Activated CD8-positive, alpha-beta memory T cell treated with anti-CD3 and anti-CD28 coated beads, Interleukin-2, amount 50 U/mL, for 1 hour (primary cell): Measurements from ENCODE around the gene IL36RN.

Experiments used
- DNase-seq: peaks from one replicate; pipeline ENCODE4 v3.0.0-alpha.2; 2020; ENCODE audit errors: extremely low read depth

Gene IL36RN

GRCh38 chr2:113102133-113102532 lies 43.1 kb downstream of the IL36RN start:
- DNase-seq, result no peak

GRCh38 chr2:113103277-113103676 lies 44.3 kb downstream of the IL36RN start:
- no peak for DNase-seq

- DNase-seq, result no peak
These were observed 45.1 kb downstream of the IL36RN start for GRCh38 chr2:113104054-113104611.

- no peak for DNase-seq
These were observed 46.2 kb downstream of the IL36RN start for GRCh38 chr2:113105047-113105785.

GRCh38 chr2:113111121-113111520 lies 52.1 kb downstream of the IL36RN start:
- no peak for DNase-seq

- DNase-seq, result no peak
These were observed 52.9 kb downstream of the IL36RN start for GRCh38 chr2:113111823-113112287.

GRCh38 chr2:113112441-113112840 lies 53.4 kb downstream of the IL36RN start:
- no peak for DNase-seq

GRCh38 chr2:113112871-113113270 lies 53.9 kb downstream of the IL36RN start:
- DNase-seq, result no peak

GRCh38 chr2:113113807-113114206 lies 54.8 kb downstream of the IL36RN start:
- DNase-seq, result no peak
